Loucy (cell line): ENCODE results near the gene MAP3K12.

Experiments used
- H2AFZ ChIP-seq: fragments of 200-600 bp; sonication (generic); 2 replicates; pipeline ENCODE4 v1.6.0; 2016; ENCODE audit warnings: antibody characterized with exemption, mild to moderate bottlenecking, low read length, moderate library complexity
- H3F3A ChIP-seq: fragments of 200-600 bp; 2 replicates; pipeline ENCODE4 v1.6.0; 2016; ENCODE audit warnings: antibody characterized with exemption, low read depth, mild to moderate bottlenecking
- H3K27me3 ChIP-seq: fragments of 200-600 bp; sonication (generic); 2 replicates; pipeline ENCODE4 v1.6.1; 2014; ENCODE audit warnings: low read length, mild to moderate bottlenecking; ENCODE audit not compliant: insufficient read depth, poor library complexity, severe bottlenecking
- H3K36me3 ChIP-seq: fragments of 200-600 bp; sonication (generic); 2 replicates; pipeline ENCODE4 v1.6.1; 2016; ENCODE audit warnings: low read length; ENCODE audit not compliant: insufficient read depth
- H3K4me1 ChIP-seq: fragments of 200-600 bp; sonication (generic); 2 replicates; pipeline ENCODE4 v1.5.1; 2014; ENCODE audit warnings: low read length, mild to moderate bottlenecking; ENCODE audit not compliant: insufficient read depth, poor library complexity, severe bottlenecking
- H3K4me2 ChIP-seq: fragments of 200-600 bp; sonication (generic); 2 replicates; pipeline ENCODE4 v1.6.0; 2014; ENCODE audit warnings: antibody characterized with exemption, low read length, low read depth, mild to moderate bottlenecking; ENCODE audit not compliant: poor library complexity, severe bottlenecking
- H3K4me3 ChIP-seq: fragments of 200-600 bp; sonication (generic); 2 replicates; pipeline ENCODE4 v1.5.1; 2014; ENCODE audit warnings: low read length, mild to moderate bottlenecking, mixed read lengths; ENCODE audit not compliant: poor library complexity, severe bottlenecking
- H3K79me2 ChIP-seq: fragments of 200-600 bp; sonication (generic); 2 replicates; pipeline ENCODE4 v1.6.1; 2014; ENCODE audit warnings: low read length; ENCODE audit not compliant: insufficient read depth
- H3K9ac ChIP-seq: fragments of 200-600 bp; sonication (generic); 2 replicates; pipeline ENCODE4 v1.6.0; 2014; ENCODE audit warnings: mild to moderate bottlenecking, low read depth, low read length, moderate library complexity; ENCODE audit not compliant: poor library complexity, severe bottlenecking
- H3K9me2 ChIP-seq: fragments of 200-600 bp; sonication (generic); replicated peaks from 2 replicates; pipeline ENCODE4 v1.6.1; 2016; ENCODE audit warnings: low read depth, low read length, mixed read lengths
- H3K9me3 ChIP-seq: fragments of 200-600 bp; sonication (generic); 2 replicates; pipeline ENCODE4 v1.6.1; 2014; ENCODE audit warnings: mild to moderate bottlenecking, antibody characterized with exemption, low read length, low read depth; ENCODE audit not compliant: insufficient read depth
- H4K20me1 ChIP-seq: fragments of 200-600 bp; sonication (generic); 2 replicates; pipeline ENCODE4 v1.6.0; 2014; ENCODE audit warnings: antibody characterized with exemption, low read length, mild to moderate bottlenecking; ENCODE audit not compliant: insufficient read depth, poor library complexity, severe bottlenecking
- EZH2phosphoT487 ChIP-seq: fragments of 200-600 bp; IDR thresholded peaks from 2 replicates; pipeline ENCODE4 v1.6.1; 2018; ENCODE audit warnings: antibody characterized with exemption, mild to moderate bottlenecking, moderate library complexity, borderline replicate concordance
- TF ChIP-seq, protein P1 (sequence below): fragments of 200-600 bp; sonication (generic); conservative IDR thresholded peaks from 2 replicates; pipeline ENCODE4 v1.5.1; 2014; ENCODE audit warnings: mild to moderate bottlenecking, antibody characterized with exemption, low read length

Gene MAP3K12

GRCh38 chr12:53508534-53509170, 9.4 kb upstream of the MAP3K12 start:
- Histone ChIP-seq H3K9me2 (no peaks in the 10 kb centered on the region), H3K4me1 (peaks cover 4% of the 10 kb centered on the region), H3K4me2 (no peak overlapping the region), H3K79me2 (0 out of 2 replicates have a peak, but pooled peaks cover 3% of the 10 kb centered on the region), H4K20me1 (no peaks in the 10 kb centered on the region), H3K9me3 (no peaks in the 10 kb centered on the region), H3K36me3 (peaks cover 15% of the 10 kb centered on the region; the same call in 1 of the 2 replicates), H3K27me3 (no peaks in the 10 kb centered on the region), H3K4me3 (no peak overlapping the region), H3K9ac (no peak overlapping the region), H3F3A (no peaks in the 10 kb centered on the region), H2AFZ (no peak overlapping the region)
- no peak for TF ChIP-seq EZH2phosphoT487
- TF ChIP-seq, protein P1, sequence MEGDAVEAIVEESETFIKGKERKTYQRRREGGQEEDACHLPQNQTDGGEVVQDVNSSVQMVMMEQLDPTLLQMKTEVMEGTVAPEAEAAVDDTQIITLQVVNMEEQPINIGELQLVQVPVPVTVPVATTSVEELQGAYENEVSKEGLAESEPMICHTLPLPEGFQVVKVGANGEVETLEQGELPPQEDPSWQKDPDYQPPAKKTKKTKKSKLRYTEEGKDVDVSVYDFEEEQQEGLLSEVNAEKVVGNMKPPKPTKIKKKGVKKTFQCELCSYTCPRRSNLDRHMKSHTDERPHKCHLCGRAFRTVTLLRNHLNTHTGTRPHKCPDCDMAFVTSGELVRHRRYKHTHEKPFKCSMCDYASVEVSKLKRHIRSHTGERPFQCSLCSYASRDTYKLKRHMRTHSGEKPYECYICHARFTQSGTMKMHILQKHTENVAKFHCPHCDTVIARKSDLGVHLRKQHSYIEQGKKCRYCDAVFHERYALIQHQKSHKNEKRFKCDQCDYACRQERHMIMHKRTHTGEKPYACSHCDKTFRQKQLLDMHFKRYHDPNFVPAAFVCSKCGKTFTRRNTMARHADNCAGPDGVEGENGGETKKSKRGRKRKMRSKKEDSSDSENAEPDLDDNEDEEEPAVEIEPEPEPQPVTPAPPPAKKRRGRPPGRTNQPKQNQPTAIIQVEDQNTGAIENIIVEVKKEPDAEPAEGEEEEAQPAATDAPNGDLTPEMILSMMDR, result peak; percentile 93

GRCh38 chr12:53507603-53507885, 8.3 kb upstream of the MAP3K12 start:
- no peaks in the 10 kb centered on the region for H3K27me3 ChIP-seq
- peaks cover 12% of the 10 kb centered on the region; the same call in 1 of the 2 replicates for H3K79me2 ChIP-seq
- peaks cover 7% of the 10 kb centered on the region for H3K4me1 ChIP-seq
- H3K9me3 ChIP-seq, result no peaks in the 10 kb centered on the region
- no peak overlapping the region for H3K4me2 ChIP-seq
- H3K36me3 ChIP-seq, result peaks cover 5% of the 10 kb centered on the region; the same call in 1 of the 2 replicates
- TF ChIP-seq EZH2phosphoT487, result no peak
- TF ChIP-seq, protein P1, result no peak
- H3K9me2 ChIP-seq, result no peaks in the 10 kb centered on the region
- H3F3A ChIP-seq, result no peaks in the 10 kb centered on the region
- H4K20me1 ChIP-seq, result no peaks in the 10 kb centered on the region
- no peak overlapping the region for H2AFZ ChIP-seq
- H3K9ac ChIP-seq, result no peak overlapping the region
- no peak overlapping the region for H3K4me3 ChIP-seq

DNA sequence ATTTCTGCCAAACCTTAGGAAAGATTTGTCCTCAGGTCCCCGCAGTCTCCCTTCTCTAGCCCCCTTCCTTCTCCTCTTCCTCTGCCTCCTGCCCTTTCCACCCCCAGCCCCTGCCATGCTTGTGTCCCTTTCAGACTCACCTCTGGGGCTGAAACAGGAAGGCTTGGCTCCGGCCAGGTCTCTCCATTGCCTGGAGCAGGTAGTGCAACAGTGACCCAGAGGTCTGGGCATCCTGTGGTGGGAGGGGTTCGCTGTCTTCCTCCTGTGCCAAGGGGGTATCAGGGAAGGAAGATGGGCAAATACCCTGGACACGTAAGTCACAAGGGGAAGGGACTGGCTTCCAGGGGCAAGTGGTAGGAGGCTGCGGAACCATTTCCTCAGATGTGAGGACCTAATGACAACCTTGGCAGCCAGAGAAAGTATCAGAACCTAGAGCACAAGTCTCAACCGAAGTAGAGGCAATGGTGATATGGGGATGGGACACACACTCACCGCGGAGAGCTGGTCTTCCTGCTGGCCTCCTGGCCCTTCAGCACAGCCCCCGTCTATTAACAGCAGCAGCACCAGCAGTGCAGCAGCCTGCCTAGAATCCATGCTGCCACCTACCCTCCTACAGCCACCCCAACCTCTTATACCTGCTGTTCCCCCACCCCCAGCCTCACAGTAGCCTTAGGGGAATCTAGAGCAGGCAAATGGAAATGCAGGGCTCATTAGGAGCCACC, 7.8 kb upstream of the MAP3K12 start, which contains the start of gene NPFF:
Gene NPFF, minus strand, starts transcription at position 604 of the 722 bp plus-strand sequence. Its CDS starts 10 bp downstream, at position 594.
- H4K20me1 ChIP-seq, result no peaks in the 10 kb centered on the region
- H3K79me2 ChIP-seq, result peaks cover 17% of the 10 kb centered on the region
- no peaks in the 10 kb centered on the region for H3K9me3 ChIP-seq
- H3K9me2 ChIP-seq, result no peaks in the 10 kb centered on the region
- H3K4me3 ChIP-seq, result no peak within 1 kb of the TSS
- TF ChIP-seq, protein P1, result no peak
- no peak for TF ChIP-seq EZH2phosphoT487
- no peak within 1 kb of the TSS for H3K4me2 ChIP-seq
- H2AFZ ChIP-seq, result no peak within 1 kb of the TSS
- H3F3A ChIP-seq, result no peaks in the 10 kb centered on the region
- no peak within 1 kb of the TSS for H3K9ac ChIP-seq
- no peaks in the 10 kb centered on the region for H3K27me3 ChIP-seq
- H3K36me3 ChIP-seq, result peaks cover 3% of the 10 kb centered on the region; the same call in 1 of the 2 replicates
- peaks cover 12% of the 10 kb centered on the region for H3K4me1 ChIP-seq
